Activated CD4-positive, alpha-beta T cell treated with anti-CD3 and anti-CD28 coated beads for 48 hours (primary cell): Measurements from ENCODE around the gene TCF21.
"Not testable (repeated sequence)": the region's sequence is repeated elsewhere in the genome, so short reads cannot be mapped to it uniquely, and the experiment has no call there.

Experiments used
- DNase-seq: peaks from one replicate; pipeline ENCODE4 v3.0.0-alpha.2; 2020

The TCF21 gene

DNA sequence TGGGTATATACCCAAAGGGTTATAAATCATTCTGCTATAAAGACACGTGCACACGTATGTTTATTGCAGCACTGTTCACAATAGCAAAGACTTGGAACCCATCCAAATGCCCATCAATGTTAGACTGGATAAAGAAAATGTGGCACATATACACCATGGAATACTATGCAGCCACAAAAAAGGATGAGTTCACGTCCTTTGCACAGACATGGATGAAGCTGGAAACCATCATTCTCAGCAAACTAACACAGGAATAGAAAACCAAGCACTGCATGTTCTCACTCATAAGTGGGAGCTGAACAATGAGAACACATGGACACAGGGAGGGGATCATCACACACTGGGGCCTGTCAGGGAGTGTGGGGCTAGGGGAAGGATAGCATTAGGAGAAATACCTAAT lies 47.4 kb downstream of the TCF21 start:
- not testable (repeated sequence) for DNase-seq

- no peak for DNase-seq
Measured at GRCh38 chr6:133937909-133938308, 49.0 kb downstream of the TCF21 start.

- no peak for DNase-seq
Measured at GRCh38 chr6:133938533-133938932, 49.6 kb downstream of the TCF21 start.

- DNase-seq = no peak
Measured at GRCh38 chr6:133939778-133940667, 51.1 kb downstream of the TCF21 start.
